Nephron progenitor cell (in vitro differentiated cells): ENCODE data around the gene TRPC4AP.
"Not testable (repeated sequence)": the region's sequence is repeated elsewhere in the genome, so short reads cannot be mapped to it uniquely, and the experiment has no call there.

Source experiments
- DNase-seq: peaks from one replicate; pipeline ENCODE4 v3.0.0; 2021
- H3K27ac Mint-ChIP-seq: 2 replicates; pipeline ENCODE4 v1.8.0; 2021; ENCODE audit warnings: mild to moderate bottlenecking, moderate library complexity, mixed read lengths
- H3K27me3 Mint-ChIP-seq: 2 replicates; pipeline ENCODE4 v1.8.0; 2021; ENCODE audit warnings: mild to moderate bottlenecking, low read depth, mixed read lengths; ENCODE audit not compliant: poor library complexity
- H3K36me3 Mint-ChIP-seq: 2 replicates; pipeline ENCODE4 v1.8.0; 2021; ENCODE audit warnings: low read depth, mixed read lengths
- H3K4me1 Mint-ChIP-seq: 2 replicates; pipeline ENCODE4 v1.8.0; 2021; ENCODE audit warnings: mixed read lengths
- H3K4me3 Mint-ChIP-seq: 2 replicates; pipeline ENCODE4 v1.8.0; 2021; ENCODE audit warnings: mild to moderate bottlenecking, moderate library complexity, mixed read lengths
- H3K9me3 Mint-ChIP-seq: 2 replicates; pipeline ENCODE4 v1.8.0; 2021; ENCODE audit warnings: mild to moderate bottlenecking, moderate library complexity, mixed read lengths
- CTCF ChIP-seq: fragments of 200-600 bp; sonication (generic); IDR thresholded peaks from 2 replicates; pipeline ENCODE4 v1.5.0; 2021; ENCODE audit warnings: antibody characterized with exemption

The TRPC4AP gene

GRCh38 chr20:35120012-35120701 is 27.6 kb upstream of the TRPC4AP start:
- Mint-ChIP-seq H3K4me1 (no peaks in the 10 kb centered on the region), H3K9me3 (no peaks in the 10 kb centered on the region), H3K36me3 (peaks cover 34% of the 10 kb centered on the region), H3K27ac (no peak overlapping the region), H3K27me3 (peaks cover 4% of the 10 kb centered on the region), H3K4me3 (no peak overlapping the region)
- no peak for DNase-seq
- TF ChIP-seq CTCF = no peak

GRCh38 chr20:35117629-35118028 is 25.0 kb upstream of the TRPC4AP start:
- TF ChIP-seq CTCF = no peak

GRCh38 chr20:35117196-35117595 is 24.6 kb upstream of the TRPC4AP start:
- TF ChIP-seq CTCF = no peak
- no peak overlapping the region for H3K27ac Mint-ChIP-seq

More at GRCh38 chr20:35117629-35118028, 25.0 kb upstream of the TRPC4AP start:
- Mint-ChIP-seq H3K9me3 (no peaks in the 10 kb centered on the region), H3K27ac (no peak overlapping the region), H3K4me3 (no peak overlapping the region), H3K27me3 (peaks cover 4% of the 10 kb centered on the region), H3K36me3 (peaks cover 28% of the 10 kb centered on the region), H3K4me1 (no peaks in the 10 kb centered on the region)
- DNase-seq = no peak

GRCh38 chr20:35116258-35116657 is 23.7 kb upstream of the TRPC4AP start:
- Mint-ChIP-seq H3K9me3 (no peaks in the 10 kb centered on the region), H3K27ac (peak overlapping the region; percentile 64), H3K27me3 (peaks cover 4% of the 10 kb centered on the region), H3K36me3 (peaks cover 26% of the 10 kb centered on the region), H3K4me3 (no peak overlapping the region), H3K4me1 (no peaks in the 10 kb centered on the region)
- DNase-seq = no peak
- no peak for TF ChIP-seq CTCF

More at GRCh38 chr20:35117196-35117595, 24.6 kb upstream of the TRPC4AP start:
- no peak overlapping the region for H3K4me3 Mint-ChIP-seq
- peaks cover 4% of the 10 kb centered on the region for H3K27me3 Mint-ChIP-seq
- H3K36me3 Mint-ChIP-seq = peaks cover 26% of the 10 kb centered on the region
- no peak for DNase-seq
- no peaks in the 10 kb centered on the region for H3K9me3 Mint-ChIP-seq
- H3K4me1 Mint-ChIP-seq = no peaks in the 10 kb centered on the region

GRCh38 chr20:35115606-35116005 is 23.0 kb upstream of the TRPC4AP start:
- no peaks in the 10 kb centered on the region for H3K9me3 Mint-ChIP-seq
- TF ChIP-seq CTCF = no peak
- H3K36me3 Mint-ChIP-seq = peaks cover 26% of the 10 kb centered on the region
- H3K27me3 Mint-ChIP-seq = peaks cover 4% of the 10 kb centered on the region
- H3K27ac Mint-ChIP-seq = peak overlapping the region; percentile 1
- H3K4me3 Mint-ChIP-seq = no peak overlapping the region
- H3K4me1 Mint-ChIP-seq = no peaks in the 10 kb centered on the region
- no peak for DNase-seq

- H3K27me3 Mint-ChIP-seq, H3K27ac Mint-ChIP-seq, H3K36me3 Mint-ChIP-seq: not testable (repeated sequence)
Observed at GRCh38 chr20:35112276-35112675, 19.7 kb upstream of the TRPC4AP start.

More at GRCh38 chr20:35112276-35112675, 19.7 kb upstream of the TRPC4AP start:
- not testable (repeated sequence) for H3K4me3 Mint-ChIP-seq, H3K4me1 Mint-ChIP-seq, H3K9me3 Mint-ChIP-seq, DNase-seq
